Activated CD8-positive, alpha-beta T cell treated with anti-CD3 and anti-CD28 coated beads for 36 hours (primary cell): ENCODE measurements around the gene EPHA6. TPM values are rescaled to one million over a fixed set of nuclear protein-coding genes. Genes with fewer than 3 reads are reported as not detected.

Experiments used
- ATAC-seq: fragments of 200-7000 bp; cut with Tn5 transposase; one replicate; pipeline ENCODE4 v1.10.0; 2021; ENCODE audit warnings: mild to moderate bottlenecking, moderate library complexity
- CTCF ChIA-PET: fragments of 350-600 bp; sonication (Branson Sonifier 250); formaldehyde crosslinking; loops from one replicate; lab custom pipeline; 2021; ENCODE audit warnings: antibody characterized with exemption; lab: Charles Lee
- POLR2A ChIA-PET: fragments of 350-600 bp; sonication (Branson Sonifier 250); formaldehyde crosslinking; loops from one replicate; lab custom pipeline; 2021; ENCODE audit warnings: antibody characterized with exemption; lab: Charles Lee
- DNase-seq: peaks from one replicate; pipeline ENCODE4 v3.0.0-alpha.2; 2020
- H3K27ac Mint-ChIP-seq: one replicate; pipeline ENCODE4 v1.8.0; 2021; ENCODE audit warnings: mild to moderate bottlenecking, mixed read lengths
- H3K27me3 Mint-ChIP-seq: one replicate; pipeline ENCODE4 v1.8.0; 2021; ENCODE audit warnings: mixed read lengths
- H3K36me3 Mint-ChIP-seq: one replicate; pipeline ENCODE4 v1.8.0; 2021; ENCODE audit warnings: low read depth, mixed read lengths
- H3K4me1 Mint-ChIP-seq: one replicate; pipeline ENCODE4 v1.8.0; 2021; ENCODE audit warnings: low read depth, mixed read lengths
- H3K4me3 Mint-ChIP-seq: one replicate; pipeline ENCODE4 v1.8.0; 2021; ENCODE audit warnings: mild to moderate bottlenecking, moderate library complexity, mixed read lengths
- H3K9me3 Mint-ChIP-seq: one replicate; pipeline ENCODE4 v1.8.0; 2021; ENCODE audit warnings: mixed read lengths
- CTCF ChIP-seq: fragments of 200-600 bp; IDR thresholded peaks from one replicate; pipeline ENCODE4 v1.8.0; 2022; ENCODE audit warnings: antibody characterized with exemption, mild to moderate bottlenecking
- intact Hi-C: fragments of 100-400 bp; cut with micrococcal nuclease; formaldehyde crosslinking; loops from one replicate; pipeline ENCODE4 v1.10.0; 2022
- total RNA-seq, 2 experiments: library from RNA; stranded (reverse); gene quantifications; one replicate each; pipeline ENCODE4 v1.2.3, GENCODE V29; 2021

EPHA6 gene
- total RNA-seq, 2 experiments from 2014 or later: not detected

- Mint-ChIP-seq H3K27ac (no peak overlapping the region), H3K4me3 (no peak overlapping the region), H3K27me3 (peaks cover 3% of the 10 kb centered on the region), H3K9me3 (no peaks in the 10 kb centered on the region), H3K36me3 (no peaks in the 10 kb centered on the region), H3K4me1 (no peaks in the 10 kb centered on the region)
- intact Hi-C loops: no loop called here
- CTCF ChIA-PET: interaction anchor here (0.6 kb wide), 1 partner anchor 860 kb away, joined by 3 read pairs; no protein-coding TSS in a partner anchor
- POLR2A ChIA-PET: no interaction called here
- ATAC-seq: no peak
- no peak for DNase-seq
- no peak for TF ChIP-seq CTCF
Measured at GRCh38 chr3:97721446-97721845, 907.1 kb downstream of the EPHA6 start.

GRCh38 chr3:97736928-97737327, 922.5 kb downstream of the EPHA6 start:
- H3K4me1 Mint-ChIP-seq: no peaks in the 10 kb centered on the region
- POLR2A ChIA-PET: no interaction called here
- CTCF ChIA-PET: interaction anchor here (2.1 kb wide), 1 partner anchor 18 kb away, joined by 6 read pairs; no protein-coding TSS in a partner anchor
- intact Hi-C loops: no loop called here
- no peak overlapping the region for H3K27ac Mint-ChIP-seq
- H3K36me3 Mint-ChIP-seq: no peaks in the 10 kb centered on the region
- H3K27me3 Mint-ChIP-seq: peaks cover 15% of the 10 kb centered on the region
- TF ChIP-seq CTCF: no peak
- no peaks in the 10 kb centered on the region for H3K9me3 Mint-ChIP-seq
- no peak for ATAC-seq
- no peak for DNase-seq
- H3K4me3 Mint-ChIP-seq: no peak overlapping the region

GRCh38 chr3:97738761-97739160, 924.4 kb downstream of the EPHA6 start:
- peaks cover 17% of the 10 kb centered on the region for H3K27me3 Mint-ChIP-seq
- H3K4me1 Mint-ChIP-seq: no peaks in the 10 kb centered on the region
- ATAC-seq (no peak), DNase-seq (no peak)
- H3K36me3 Mint-ChIP-seq: no peaks in the 10 kb centered on the region
- ChIA-PET CTCF (interaction anchor here (0.9 to 2.1 kb wide), 2 partner anchors 12 to 19 kb away, joined by 4 to 6 read pairs; no protein-coding TSS in a partner anchor), POLR2A (no interaction called here)
- no peak overlapping the region for H3K4me3 Mint-ChIP-seq
- TF ChIP-seq CTCF: no peak
- intact Hi-C loops: no loop called here
- H3K9me3 Mint-ChIP-seq: no peaks in the 10 kb centered on the region
- no peak overlapping the region for H3K27ac Mint-ChIP-seq

GRCh38 chr3:97742036-97742435, 927.6 kb downstream of the EPHA6 start:
- no peak overlapping the region for H3K27ac Mint-ChIP-seq
- no peaks in the 10 kb centered on the region for H3K36me3 Mint-ChIP-seq
- H3K27me3 Mint-ChIP-seq: peaks cover 13% of the 10 kb centered on the region
- intact Hi-C loops: no loop called here
- no peaks in the 10 kb centered on the region for H3K4me1 Mint-ChIP-seq
- no peaks in the 10 kb centered on the region for H3K9me3 Mint-ChIP-seq
- no peak overlapping the region for H3K4me3 Mint-ChIP-seq
- no peak for DNase-seq
- ChIA-PET CTCF (no interaction called here), POLR2A (no interaction called here)
- ATAC-seq: no peak
- no peak for TF ChIP-seq CTCF

- DNase-seq (no peak), ATAC-seq (no peak)
- no peak overlapping the region for H3K4me3 Mint-ChIP-seq
- no peak for TF ChIP-seq CTCF
- ChIA-PET CTCF (interaction anchor here (1.0 kb wide), 1 partner anchor 25 kb away, joined by 3 read pairs; no protein-coding TSS in a partner anchor), POLR2A (no interaction called here)
- intact Hi-C loops: no loop called here
- peaks cover 14% of the 10 kb centered on the region for H3K27me3 Mint-ChIP-seq
- H3K27ac Mint-ChIP-seq: no peak overlapping the region
- H3K4me1 Mint-ChIP-seq: no peaks in the 10 kb centered on the region
- no peaks in the 10 kb centered on the region for H3K9me3 Mint-ChIP-seq
- no peaks in the 10 kb centered on the region for H3K36me3 Mint-ChIP-seq
Measured at GRCh38 chr3:97744289-97744688, 929.9 kb downstream of the EPHA6 start.
